HCT116 (cell line): ENCODE data around the gene MOG. TPM values are rescaled to one million over a fixed set of nuclear protein-coding genes. Genes with fewer than 3 reads are reported as not detected.
A peak's percentile ranks its signal among the peaks of the same experiment; 100 is the strongest.

Experiments
- ATAC-seq: fragments of 200-7000 bp; cut with Tn5 transposase; 2 replicates; pipeline ENCODE4 v1.9.1; 2020; ENCODE audit warnings: mild to moderate bottlenecking, moderate library complexity
- BruUV-seq: library from RNA; stranded (reverse); fragments of 400-500 nt; replicated peaks from 2 replicates; lab custom pipeline; 2021; lab: Mats Ljungman, UMichigan
- CTCF ChIA-PET: fragments of 300-600 bp; sonication (Branson Sonifier 250); formaldehyde crosslinking; loops from one replicate; lab custom pipeline; 2021; ENCODE audit warnings: antibody characterized with exemption; lab: Charles Lee
- POLR2A ChIA-PET: fragments of 300-600, 350-600 bp; sonication (Branson Sonifier 250); formaldehyde crosslinking; loops from one replicate; lab custom pipeline; 2021; ENCODE audit warnings: antibody characterized with exemption; lab: Charles Lee
- RAD21 ChIA-PET, 2 experiments: fragments of 300-600 bp; sonication (Branson Sonifier 250); formaldehyde crosslinking; loops; one replicate each; lab custom pipeline; 2023; ENCODE audit warnings: low total read pairs in 2 of 2; ENCODE audit not compliant: uncharacterized antibody in 2 of 2, unreplicated experiment in 2 of 2, low non-redundant PET in 1 of 2; lab: Charles Lee
- DNase-seq: peaks from one replicate; pipeline ENCODE4 v3.0.0-alpha.2; 2010; ENCODE audit warnings: low read depth, low spot score
- H2AFZ ChIP-seq: fragments of 200-600 bp; shearing (Covaris generic), sonication (generic); 2 replicates; pipeline ENCODE4 v1.6.1; 2017; ENCODE audit warnings: low read depth, mixed run types, mixed read lengths, antibody characterized with exemption, low read length; ENCODE audit not compliant: poor library complexity, severe bottlenecking
- H3K27ac ChIP-seq: 2 replicates; pipeline ENCODE4 v1.5.1; 2012; ENCODE audit warnings: low read depth, low read length
- H3K27me3 ChIP-seq: fragments of 200-600 bp; sonication (generic); 2 replicates; pipeline ENCODE4 v1.6.1; 2016; ENCODE audit warnings: mixed run types, low read length, mixed read lengths; ENCODE audit not compliant: insufficient read depth
- H3K36me3 ChIP-seq, 2 experiments: fragments of 200-500 bp in 1 of 2; fragments of 200-600 bp in 1 of 2; sonication (Bioruptor generic) in 1 of 2; sonication (generic) in 1 of 2; 2 replicates each; pipeline versions ENCODE4 v1.5.1 to v1.6.1; 2014 to 2016; ENCODE audit warnings: low read length in 2 of 2, inconsistent platforms in 1 of 2, mixed read lengths in 1 of 2, mixed run types in 1 of 2; ENCODE audit not compliant: insufficient read depth in 2 of 2, control insufficient read depth in 1 of 2
- H3K4me1 ChIP-seq, 2 experiments: fragments of 200-600 bp in 1 of 2; sonication (generic) in 1 of 2; 2 replicates each; pipeline versions ENCODE4 v1.5.1 to v1.6.1; 2012 to 2017; ENCODE audit warnings: low read length in 2 of 2, inconsistent platforms in 1 of 2, mild to moderate bottlenecking in 1 of 2, mixed read lengths in 1 of 2, mixed run types in 1 of 2, moderate library complexity in 1 of 2; ENCODE audit not compliant: insufficient read depth in 2 of 2, control insufficient read depth in 1 of 2
- H3K4me2 ChIP-seq: fragments of 200-600 bp; sonication (generic); 2 replicates; pipeline ENCODE4 v1.6.1; 2017; ENCODE audit warnings: mixed run types, low read length, mixed read lengths
- H3K4me3 ChIP-seq, 2 experiments: fragments of 200-600 bp in 1 of 2; sonication (generic) in 1 of 2; replicated peaks in 1 of 2; 2 replicates each; pipeline ENCODE4 v1.5.1; 2011 to 2016; ENCODE audit warnings: low read length in 2 of 2, control low read depth in 1 of 2, low read depth in 1 of 2, mild to moderate bottlenecking in 1 of 2, mixed read lengths in 1 of 2, mixed run types in 1 of 2
- H3K79me2 ChIP-seq: fragments of 200-600 bp; sonication (generic); 2 replicates; pipeline ENCODE4 v1.6.1; 2017; ENCODE audit warnings: mild to moderate bottlenecking, mixed run types, low read length, moderate library complexity, mixed read lengths; ENCODE audit not compliant: insufficient read depth
- H3K9ac ChIP-seq: fragments of 200-600 bp; sonication (generic); 2 replicates; pipeline ENCODE4 v1.6.1; 2016; ENCODE audit warnings: low read length, mixed read lengths
- H3K9me2 ChIP-seq: fragments of 200-600 bp; sonication (generic), shearing (Covaris generic); 2 replicates; pipeline ENCODE4 v1.6.1; 2017; ENCODE audit warnings: mixed run types, mild to moderate bottlenecking, moderate library complexity; ENCODE audit not compliant: insufficient read depth
- H3K9me3 ChIP-seq, 2 experiments: fragments of 200-500 bp in 1 of 2; fragments of 200-600 bp in 1 of 2; sonication (Bioruptor generic) in 1 of 2; sonication (generic) in 1 of 2; 2 replicates each; pipeline ENCODE4 v1.6.1; 2014 to 2017; ENCODE audit warnings: low read length in 2 of 2, mixed read lengths in 2 of 2, inconsistent platforms in 1 of 2, low read depth in 1 of 2, mild to moderate bottlenecking in 1 of 2, mixed run types in 1 of 2, moderate library complexity in 1 of 2; ENCODE audit not compliant: control insufficient read depth in 1 of 2, insufficient read depth in 1 of 2
- H4K20me1 ChIP-seq: fragments of 200-600 bp; sonication (generic), shearing (Covaris generic); 2 replicates; pipeline ENCODE4 v1.6.1; 2017; ENCODE audit warnings: mixed run types, mild to moderate bottlenecking, moderate library complexity; ENCODE audit not compliant: insufficient read depth
- CEBPB ChIP-seq: IDR thresholded peaks from 2 replicates; pipeline ENCODE4 v1.6.1; 2012; ENCODE audit warnings: low read depth
- CTCF ChIP-seq, 3 experiments: fragments of 200-600 bp in 1 of 3; sonication (generic) in 1 of 3; IDR thresholded peaks in 2 of 3; conservative IDR thresholded peaks in 1 of 3; 2 replicates each; pipeline ENCODE4 v1.5.1; 2012 to 2017; ENCODE audit warnings: low read depth in 2 of 3, low read length in 2 of 3, antibody characterized with exemption in 1 of 3, borderline replicate concordance in 1 of 3, control low read depth in 1 of 3, mild to moderate bottlenecking in 1 of 3, mixed read lengths in 1 of 3, mixed run types in 1 of 3, moderate library complexity in 1 of 3; ENCODE audit not compliant: insufficient read depth in 1 of 3
- EGR1 ChIP-seq: IDR thresholded peaks from 2 replicates; pipeline ENCODE4 v1.6.1; 2012; ENCODE audit warnings: low read depth
- FOSL1 ChIP-seq: IDR thresholded peaks from 2 replicates; pipeline ENCODE4 v1.6.1; 2012; ENCODE audit warnings: low read depth
- JUND ChIP-seq: IDR thresholded peaks from 2 replicates; pipeline ENCODE4 v1.6.1; 2012
- RAD21 ChIP-seq: IDR thresholded peaks from 2 replicates; pipeline ENCODE4 v1.6.1; 2012; ENCODE audit warnings: low read depth, mild to moderate bottlenecking
- SP1 ChIP-seq: IDR thresholded peaks from 2 replicates; pipeline ENCODE4 v1.6.1; 2012; ENCODE audit warnings: low read depth
- YY1 ChIP-seq: IDR thresholded peaks from 2 replicates; pipeline ENCODE4 v1.6.1; 2011; ENCODE audit warnings: low read length, low read depth, moderate library complexity, mild to moderate bottlenecking; ENCODE audit not compliant: insufficient replicate concordance; ENCODE audit errors: extremely low read depth
- ZBTB33 ChIP-seq: IDR thresholded peaks from 2 replicates; pipeline ENCODE4 v1.6.1; 2011; ENCODE audit warnings: mild to moderate bottlenecking, low read length, moderate library complexity; ENCODE audit not compliant: insufficient replicate concordance; ENCODE audit errors: extremely low read depth
- ZFX ChIP-seq: fragments of 450-650 bp; IDR thresholded peaks from 2 replicates; pipeline ENCODE4 v1.6.1; 2017
- ZNF274 ChIP-seq: fragments of 200-500 bp; sonication (Bioruptor generic); IDR thresholded peaks from 2 replicates; pipeline ENCODE4 v1.6.1; 2014; ENCODE audit warnings: mild to moderate bottlenecking, low read depth, low read length, inconsistent platforms
- intact Hi-C: fragments of 100-400 bp; cut with micrococcal nuclease; formaldehyde crosslinking; loops from 2 replicates; pipeline ENCODE4 v1.10.0; 2022
- total RNA-seq: library from RNA; stranded (reverse); gene quantifications from one replicate; pipeline ENCODE4 v1.2.1, GENCODE V29; 2021; ENCODE audit not compliant: unreplicated experiment

MOG gene
- total RNA-seq, 1 experiment from 2014 or later = not detected

DNA sequence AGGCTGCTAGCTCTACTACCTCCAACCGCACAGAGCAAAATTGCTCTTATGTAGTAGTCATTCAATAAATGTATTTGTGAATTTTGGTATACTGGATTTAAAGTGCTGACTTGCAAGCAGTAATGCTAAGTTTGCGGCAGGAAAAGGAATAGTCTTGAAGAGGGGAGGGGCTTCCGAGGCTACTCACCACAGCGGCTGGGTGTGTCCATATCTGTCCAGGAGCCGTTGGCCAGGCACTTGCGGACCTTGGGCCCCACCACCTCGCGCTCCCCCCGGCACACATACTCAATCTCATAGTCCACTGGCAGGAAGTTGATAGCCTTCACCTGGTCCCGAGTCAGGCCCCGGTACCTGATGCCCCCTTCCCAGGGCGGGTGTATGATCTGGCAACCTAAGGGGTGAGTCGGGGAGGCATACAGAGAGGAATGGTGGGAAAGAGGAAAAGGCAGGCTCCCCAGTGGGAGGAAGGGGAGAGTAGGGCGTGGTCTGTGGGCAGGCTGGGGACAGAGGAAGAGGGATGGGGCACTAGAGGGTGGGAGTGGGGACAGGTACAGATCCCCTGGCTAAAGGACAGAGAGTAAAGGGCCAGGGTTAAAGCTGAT is 25.6 kb upstream of the MOG start:
- Histone ChIP-seq H3K9me3 (no peaks in the 10 kb centered on the region), H3K36me3 (0 out of 4 replicates have a peak, but pooled peaks cover 0 to 2% of the 10 kb centered on the region in 2 experiments), H4K20me1 (no peaks in the 10 kb centered on the region), H2AFZ (no peak overlapping the region), H3K4me1 (peaks cover 7 to 22% of the 10 kb centered on the region in 2 experiments), H3K4me3 (peak overlapping the region; percentile 60 to 75), H3K4me2 (peak overlapping the region; percentile 94), H3K27me3 (no peaks in the 10 kb centered on the region), H3K9ac (no peak overlapping the region), H3K9me2 (no peaks in the 10 kb centered on the region), H3K79me2 (no peaks in the 10 kb centered on the region), H3K27ac (no peak overlapping the region)
- ATAC-seq = no peak
- ChIA-PET POLR2A (no interaction called here), RAD21 (no interaction called here), CTCF (no interaction called here)
- TF ChIP-seq CTCF (IDR thresholded peaks at IDR 0.05 in 2 of 3, conservative IDR thresholded peaks at IDR 0.05 in 1 of 3; ENCODE audit: borderline replicate concordance in 1 of 3, insufficient read depth in 1 of 3, low read depth in 2 of 3, low read length in 2 of 3) (no peak), RAD21 (no peak), CEBPB (no peak), SP1 (no peak), YY1 (no peak), FOSL1 (no peak), ZFX (no peak), ZNF274 (no peak), JUND (no peak), EGR1 (no peak), ZBTB33 (no peak)
- intact Hi-C loops = no loop called here
- no TSS peak for BruUV-seq
- no peak for DNase-seq
